Activated T-cell treated with anti-CD3 and anti-CD28 coated beads, Interleukin-2, amount 50 U/mL, for 24 hours (primary cell): Measurements from ENCODE around the gene PLEKHA6.

Experiments
- DNase-seq: peaks from one replicate; pipeline ENCODE4 v3.0.0-alpha.2; 2020
- H3K27ac Mint-ChIP-seq: 2 replicates; pipeline ENCODE4 v1.8.0; 2020; ENCODE audit warnings: mild to moderate bottlenecking, mixed read lengths
- H3K27me3 Mint-ChIP-seq: 2 replicates; pipeline ENCODE4 v1.8.0; 2020; ENCODE audit warnings: mixed read lengths
- H3K36me3 Mint-ChIP-seq: 2 replicates; pipeline ENCODE4 v1.8.0; 2020; ENCODE audit warnings: low read depth, mixed read lengths
- H3K4me1 Mint-ChIP-seq: 2 replicates; pipeline ENCODE4 v1.8.0; 2020; ENCODE audit warnings: low read depth, mixed read lengths
- H3K4me3 Mint-ChIP-seq: 2 replicates; pipeline ENCODE4 v1.8.0; 2020; ENCODE audit warnings: mild to moderate bottlenecking, moderate library complexity, mixed read lengths
- H3K9me3 Mint-ChIP-seq: 2 replicates; pipeline ENCODE4 v1.8.0; 2020; ENCODE audit warnings: mixed read lengths

PLEKHA6 gene

GRCh38 chr1:204288021-204288588 lies 71.6 kb downstream of the PLEKHA6 start:
- Mint-ChIP-seq H3K4me1 (peaks cover 22% of the 10 kb centered on the region), H3K9me3 (no peaks in the 10 kb centered on the region), H3K4me3 (no peak overlapping the region), H3K27me3 (peaks cover 6% of the 10 kb centered on the region), H3K27ac (peak overlapping the region; percentile 91), H3K36me3 (no peaks in the 10 kb centered on the region)
- DNase-seq: no peak

- H3K4me1 Mint-ChIP-seq: peaks cover 22% of the 10 kb centered on the region
- H3K27me3 Mint-ChIP-seq: peaks cover 2% of the 10 kb centered on the region
- H3K27ac Mint-ChIP-seq: peak overlapping the region; percentile 91
- H3K36me3 Mint-ChIP-seq: no peaks in the 10 kb centered on the region
- peak overlapping the region; percentile 32 for H3K4me3 Mint-ChIP-seq
- no peaks in the 10 kb centered on the region for H3K9me3 Mint-ChIP-seq
- no peak for DNase-seq
Observed at GRCh38 chr1:204287466-204287891, 72.2 kb downstream of the PLEKHA6 start.

GRCh38 chr1:204286831-204287421 lies 72.8 kb downstream of the PLEKHA6 start:
- Mint-ChIP-seq H3K36me3 (no peaks in the 10 kb centered on the region), H3K4me1 (peaks cover 22% of the 10 kb centered on the region), H3K27me3 (peaks cover 2% of the 10 kb centered on the region), H3K27ac (peak overlapping the region; percentile 91), H3K9me3 (no peaks in the 10 kb centered on the region), H3K4me3 (peak overlapping the region; percentile 65)
- DNase-seq: peak; percentile 54

- no peaks in the 10 kb centered on the region for H3K9me3 Mint-ChIP-seq
- peaks cover 22% of the 10 kb centered on the region for H3K4me1 Mint-ChIP-seq
- H3K27me3 Mint-ChIP-seq: peaks cover 2% of the 10 kb centered on the region
- H3K27ac Mint-ChIP-seq: peak overlapping the region; percentile 91
- H3K36me3 Mint-ChIP-seq: no peaks in the 10 kb centered on the region
- no peak for DNase-seq
- no peak overlapping the region for H3K4me3 Mint-ChIP-seq
Observed at GRCh38 chr1:204286315-204286714, 73.4 kb downstream of the PLEKHA6 start.

GRCh38 chr1:204285436-204286305 lies 74.1 kb downstream of the PLEKHA6 start:
- Mint-ChIP-seq H3K27ac (no peak overlapping the region), H3K36me3 (no peaks in the 10 kb centered on the region), H3K4me1 (peaks cover 22% of the 10 kb centered on the region), H3K4me3 (no peak overlapping the region), H3K9me3 (no peaks in the 10 kb centered on the region), H3K27me3 (peaks cover 2% of the 10 kb centered on the region)
- no peak for DNase-seq

- H3K9me3 Mint-ChIP-seq: no peaks in the 10 kb centered on the region
- H3K4me1 Mint-ChIP-seq: peaks cover 22% of the 10 kb centered on the region
- no peaks in the 10 kb centered on the region for H3K36me3 Mint-ChIP-seq
- peaks cover 5% of the 10 kb centered on the region for H3K27me3 Mint-ChIP-seq
- H3K4me3 Mint-ChIP-seq: no peak overlapping the region
- no peak for DNase-seq
- no peak overlapping the region for H3K27ac Mint-ChIP-seq
Observed at GRCh38 chr1:204284929-204285328, 74.8 kb downstream of the PLEKHA6 start.

GRCh38 chr1:204283711-204284651 lies 75.7 kb downstream of the PLEKHA6 start:
- peaks cover 22% of the 10 kb centered on the region for H3K4me1 Mint-ChIP-seq
- H3K36me3 Mint-ChIP-seq: no peaks in the 10 kb centered on the region
- no peak overlapping the region for H3K27ac Mint-ChIP-seq
- H3K9me3 Mint-ChIP-seq: no peaks in the 10 kb centered on the region
- peaks cover 7% of the 10 kb centered on the region for H3K27me3 Mint-ChIP-seq
- H3K4me3 Mint-ChIP-seq: no peak overlapping the region
- DNase-seq: no peak

GRCh38 chr1:204282761-204283221 lies 76.9 kb downstream of the PLEKHA6 start:
- Mint-ChIP-seq H3K27ac (no peak overlapping the region), H3K27me3 (peaks cover 7% of the 10 kb centered on the region), H3K4me3 (no peak overlapping the region), H3K4me1 (peaks cover 20% of the 10 kb centered on the region), H3K36me3 (no peaks in the 10 kb centered on the region), H3K9me3 (no peaks in the 10 kb centered on the region)
- no peak for DNase-seq

- Mint-ChIP-seq H3K4me3 (no peak overlapping the region), H3K27me3 (peaks cover 16% of the 10 kb centered on the region), H3K27ac (no peak overlapping the region)
Observed at GRCh38 chr1:204280099-204280961, 79.4 kb downstream of the PLEKHA6 start.

GRCh38 chr1:204278958-204279357 lies 80.8 kb downstream of the PLEKHA6 start:
- H3K4me3 Mint-ChIP-seq: no peak overlapping the region

More at GRCh38 chr1:204280099-204280961, 79.4 kb downstream of the PLEKHA6 start:
- no peaks in the 10 kb centered on the region for H3K9me3 Mint-ChIP-seq
- no peaks in the 10 kb centered on the region for H3K4me1 Mint-ChIP-seq
- no peak for DNase-seq
- no peaks in the 10 kb centered on the region for H3K36me3 Mint-ChIP-seq

GRCh38 chr1:204278251-204278650 lies 81.5 kb downstream of the PLEKHA6 start:
- no peak for DNase-seq
- no peaks in the 10 kb centered on the region for H3K4me1 Mint-ChIP-seq
- H3K36me3 Mint-ChIP-seq: no peaks in the 10 kb centered on the region
- peaks cover 22% of the 10 kb centered on the region for H3K27me3 Mint-ChIP-seq
- H3K4me3 Mint-ChIP-seq: no peak overlapping the region
- H3K27ac Mint-ChIP-seq: no peak overlapping the region
- no peaks in the 10 kb centered on the region for H3K9me3 Mint-ChIP-seq

More at GRCh38 chr1:204278958-204279357, 80.8 kb downstream of the PLEKHA6 start:
- Mint-ChIP-seq H3K36me3 (no peaks in the 10 kb centered on the region), H3K27me3 (peaks cover 22% of the 10 kb centered on the region), H3K9me3 (no peaks in the 10 kb centered on the region), H3K4me1 (no peaks in the 10 kb centered on the region), H3K27ac (no peak overlapping the region)
- no peak for DNase-seq

GRCh38 chr1:204277563-204278219 lies 82.0 kb downstream of the PLEKHA6 start:
- Mint-ChIP-seq H3K9me3 (no peaks in the 10 kb centered on the region), H3K4me1 (no peaks in the 10 kb centered on the region), H3K27ac (no peak overlapping the region), H3K36me3 (no peaks in the 10 kb centered on the region), H3K27me3 (peaks cover 22% of the 10 kb centered on the region), H3K4me3 (no peak overlapping the region)
- DNase-seq: no peak
